Measurements from ENCODE around the gene PHACTR1. TPM values are rescaled to one million over a fixed set of nuclear protein-coding genes. Genes with fewer than 3 reads are reported as not detected.

The PHACTR1 gene
- total and polyA plus RNA-seq, 9 of the 15 experiments (the other 6 are each of a cell fraction or from before 2014, with no cell fraction given): 11.5 to 32.6 (median 22.0) TPM

DNA sequence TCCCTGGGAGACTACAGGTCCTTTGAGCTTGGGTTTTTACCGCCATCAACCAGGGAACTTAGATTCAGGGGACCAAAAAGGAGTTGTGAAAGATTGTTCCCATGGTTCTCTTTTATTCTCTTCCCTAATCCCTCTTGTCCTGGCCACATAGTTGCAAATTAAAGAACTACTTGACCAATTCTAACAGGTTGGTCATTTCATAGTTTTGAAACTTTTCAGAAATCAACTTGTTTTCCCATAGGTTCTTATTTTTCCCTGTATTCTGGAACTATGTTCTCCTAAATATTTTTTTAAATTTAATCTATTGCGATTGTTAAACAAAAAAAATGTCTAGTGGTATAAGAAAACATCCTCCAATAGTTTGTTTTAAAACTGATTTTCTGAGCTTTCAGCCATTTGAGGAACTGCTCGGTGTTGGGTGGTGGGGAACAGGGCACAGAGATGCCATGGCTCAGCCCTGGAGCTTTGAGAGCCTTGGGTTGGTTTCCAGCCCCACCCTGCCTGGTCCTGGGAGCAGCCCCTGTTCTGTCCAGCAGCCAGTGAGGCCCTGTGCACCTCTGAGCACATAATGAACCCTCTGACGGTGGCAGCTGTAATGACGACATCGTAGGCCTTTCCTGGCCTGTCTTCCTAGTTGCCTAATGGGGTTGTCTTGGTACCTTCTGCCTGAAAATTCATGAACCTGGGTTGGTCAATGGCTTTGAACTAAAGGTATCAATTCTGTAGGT lies 558.3 kb downstream of the PHACTR1 start (continued):
- TF ChIP-seq ATF2 (CRISPR knock-in tag; IDR thresholded peaks at IDR 0.05): no peak
- TF ChIP-seq KLF16 (IDR thresholded peaks at IDR 0.05): no peak
- TF ChIP-seq SREBF1 (IDR thresholded peaks at IDR 0.05; ENCODE audit: borderline replicate concordance, low read depth, low read length): no peak
- peak; percentile 34; the same call in 1 of the 2 replicates for TF ChIP-seq HDAC8 (tag; IDR thresholded peaks at IDR 0.05)
- TF ChIP-seq MTA1 (IDR thresholded peaks at IDR 0.05; ENCODE audit: borderline replicate concordance): no peak
- no peak for TF ChIP-seq KAT2B (IDR thresholded peaks at IDR 0.05; ENCODE audit: low read depth, low read length)
- no peak for TF ChIP-seq KLF13 (tag; IDR thresholded peaks at IDR 0.05; ENCODE audit: borderline replicate concordance, low read depth)
- TF ChIP-seq, protein P1, sequence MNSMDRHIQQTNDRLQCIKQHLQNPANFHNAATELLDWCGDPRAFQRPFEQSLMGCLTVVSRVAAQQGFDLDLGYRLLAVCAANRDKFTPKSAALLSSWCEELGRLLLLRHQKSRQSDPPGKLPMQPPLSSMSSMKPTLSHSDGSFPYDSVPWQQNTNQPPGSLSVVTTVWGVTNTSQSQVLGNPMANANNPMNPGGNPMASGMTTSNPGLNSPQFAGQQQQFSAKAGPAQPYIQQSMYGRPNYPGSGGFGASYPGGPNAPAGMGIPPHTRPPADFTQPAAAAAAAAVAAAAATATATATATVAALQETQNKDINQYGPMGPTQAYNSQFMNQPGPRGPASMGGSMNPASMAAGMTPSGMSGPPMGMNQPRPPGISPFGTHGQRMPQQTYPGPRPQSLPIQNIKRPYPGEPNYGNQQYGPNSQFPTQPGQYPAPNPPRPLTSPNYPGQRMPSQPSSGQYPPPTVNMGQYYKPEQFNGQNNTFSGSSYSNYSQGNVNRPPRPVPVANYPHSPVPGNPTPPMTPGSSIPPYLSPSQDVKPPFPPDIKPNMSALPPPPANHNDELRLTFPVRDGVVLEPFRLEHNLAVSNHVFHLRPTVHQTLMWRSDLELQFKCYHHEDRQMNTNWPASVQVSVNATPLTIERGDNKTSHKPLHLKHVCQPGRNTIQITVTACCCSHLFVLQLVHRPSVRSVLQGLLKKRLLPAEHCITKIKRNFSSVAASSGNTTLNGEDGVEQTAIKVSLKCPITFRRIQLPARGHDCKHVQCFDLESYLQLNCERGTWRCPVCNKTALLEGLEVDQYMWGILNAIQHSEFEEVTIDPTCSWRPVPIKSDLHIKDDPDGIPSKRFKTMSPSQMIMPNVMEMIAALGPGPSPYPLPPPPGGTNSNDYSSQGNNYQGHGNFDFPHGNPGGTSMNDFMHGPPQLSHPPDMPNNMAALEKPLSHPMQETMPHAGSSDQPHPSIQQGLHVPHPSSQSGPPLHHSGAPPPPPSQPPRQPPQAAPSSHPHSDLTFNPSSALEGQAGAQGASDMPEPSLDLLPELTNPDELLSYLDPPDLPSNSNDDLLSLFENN (IDR thresholded peaks at IDR 0.05; ENCODE audit: low read depth in 2 of 2, low read length in 2 of 2): no peak
- TF ChIP-seq ZFX (CRISPR knock-in tag; IDR thresholded peaks at IDR 0.05): peak; percentile 59
- TF ChIP-seq EGR1 (conservative IDR thresholded peaks at IDR 0.05): no peak
- TF ChIP-seq POLR2H (tag; IDR thresholded peaks at IDR 0.05; ENCODE audit: low read depth): no peak
- TF ChIP-seq FOXA1 (IDR thresholded peaks at IDR 0.05; ENCODE audit: borderline replicate concordance): no peak
- TF ChIP-seq MTA3 (IDR thresholded peaks at IDR 0.05; ENCODE audit: borderline replicate concordance): peak; percentile 38
- TF ChIP-seq ZNF655 (CRISPR knock-in tag; IDR thresholded peaks at IDR 0.05): no peak
- no peak for TF ChIP-seq JUNB (CRISPR knock-in tag; conservative IDR thresholded peaks at IDR 0.05)
- no peak for TF ChIP-seq MITF (IDR thresholded peaks at IDR 0.05)
- TF ChIP-seq MBD2 (IDR thresholded peaks at IDR 0.05; ENCODE audit: borderline replicate concordance, low read depth): no peak
- no peak for TF ChIP-seq NKRF (IDR thresholded peaks at IDR 0.05; ENCODE audit: borderline replicate concordance)
